NCI-H146 (cell line): ENCODE measurements around the gene NAA16.
"Not testable (repeated sequence)": the region's sequence is repeated elsewhere in the genome, so short reads cannot be mapped to it uniquely, and the experiment has no call there.

ENCODE experiments used
- DNase-seq: peaks from one replicate; lab custom pipeline; 2025; lab: John Stamatoyannopoulos, UW

The NAA16 gene

GRCh38 chr13:41310963-41311405 lies at the start of gene NAA16:
Gene NAA16, plus strand, starts transcription at chr13:41311267. Its CDS starts 262 bp downstream, at chr13:41311529.
- DNase-seq = peak; percentile 91

DNA sequence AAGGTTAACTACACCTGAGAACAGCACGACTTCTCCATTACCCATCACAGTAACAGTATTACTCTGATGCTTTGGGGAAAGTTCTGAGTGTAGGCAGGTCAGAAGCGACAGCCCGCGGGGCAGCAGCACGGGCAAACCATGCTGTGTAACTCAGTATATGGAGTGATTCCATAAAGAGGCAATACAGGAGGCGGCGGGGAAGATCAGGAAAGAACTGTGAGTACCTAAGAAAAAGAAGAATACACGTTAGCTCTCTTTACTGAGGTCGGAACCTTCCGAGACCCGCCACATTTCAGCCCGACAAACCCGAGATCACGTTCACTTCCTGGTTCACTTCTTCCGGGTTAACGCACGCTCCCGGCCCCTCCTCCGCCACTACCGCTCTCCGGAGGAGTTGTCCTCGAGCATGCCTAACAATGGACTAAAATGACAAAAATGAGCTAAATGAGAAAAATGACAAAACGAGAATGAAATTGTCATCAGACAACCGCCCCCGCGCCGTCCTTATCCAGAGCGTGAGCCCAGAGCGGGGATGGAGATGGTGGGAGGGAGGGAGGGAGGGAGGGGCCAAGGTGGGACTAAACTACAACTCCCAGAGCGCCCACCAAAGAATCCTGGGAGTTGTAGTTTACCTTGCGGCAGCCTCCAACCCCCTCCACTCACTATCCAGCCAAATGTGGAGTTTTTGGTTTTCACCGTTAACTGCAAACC lies 47.7 kb upstream of the NAA16 start, which contains the start of gene MTRF1:
MTRF1 (minus strand) TSS at position 316 of the 711 bp plus-strand sequence. CDS start 2,669 bp downstream, outside the sequence.
- DNase-seq = peak; percentile 77

DNA sequence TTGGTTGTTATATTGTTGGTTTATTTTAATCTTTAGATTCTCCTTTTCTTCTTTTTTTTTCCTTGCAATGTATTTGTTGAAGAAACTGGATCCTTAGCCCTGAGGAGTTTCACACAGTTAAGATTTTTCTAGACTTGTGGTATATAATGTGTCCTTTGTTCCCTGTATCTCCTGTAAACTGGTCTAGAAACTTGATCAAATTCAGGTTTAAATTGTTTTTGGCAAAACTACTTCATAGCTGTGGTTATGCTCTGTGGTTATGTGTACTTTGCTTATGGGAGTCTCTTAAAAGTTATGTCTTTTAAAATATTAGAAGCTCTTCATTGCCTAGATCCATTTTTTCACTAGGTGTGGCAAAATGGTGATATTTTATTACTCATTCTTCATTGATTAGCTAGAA lies 44.0 kb upstream of the NAA16 start:
- no peak for DNase-seq

- DNase-seq = no peak
These were observed 42.3 kb upstream of the NAA16 start for GRCh38 chr13:41268764-41269163.

DNA sequence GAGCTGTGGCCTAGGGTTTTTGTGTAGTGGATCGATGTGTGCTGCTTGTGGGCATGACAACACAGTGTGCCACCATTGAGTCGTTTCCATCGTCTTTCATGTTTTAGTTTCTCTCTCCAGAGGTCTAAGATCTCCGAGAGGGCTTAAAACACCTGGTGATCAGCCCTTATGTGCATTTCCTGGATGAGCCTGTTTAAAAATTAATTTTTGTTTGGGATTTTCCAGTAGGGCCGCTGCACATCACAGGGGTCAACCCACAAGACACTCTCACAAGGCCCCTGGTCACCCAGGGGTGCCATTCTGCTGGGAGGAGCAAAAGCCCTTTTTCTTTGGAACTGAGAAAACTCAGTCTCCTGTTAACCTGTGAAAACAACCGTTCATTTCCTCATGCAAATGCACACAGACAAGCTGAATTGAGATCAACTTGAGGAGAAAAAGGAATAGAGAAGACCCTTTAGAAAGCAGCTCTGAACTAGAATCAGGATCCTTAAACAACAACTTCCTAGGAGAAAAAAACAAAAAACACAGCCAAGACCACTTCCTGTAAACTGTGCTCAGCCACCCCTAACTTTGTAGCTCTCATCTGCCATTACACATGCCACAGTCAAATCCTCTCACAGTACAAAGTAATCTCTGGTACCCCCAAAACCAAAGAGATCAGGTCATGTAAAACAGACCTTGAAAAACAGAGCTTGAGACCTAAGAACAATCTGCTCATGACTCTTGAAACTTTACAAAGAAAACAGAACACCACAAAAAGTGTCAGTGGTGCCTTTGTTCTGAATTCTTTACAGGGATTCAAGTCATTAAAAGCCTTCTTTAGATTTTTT lies 39.4 kb upstream of the NAA16 start:
- no peak for DNase-seq

DNA sequence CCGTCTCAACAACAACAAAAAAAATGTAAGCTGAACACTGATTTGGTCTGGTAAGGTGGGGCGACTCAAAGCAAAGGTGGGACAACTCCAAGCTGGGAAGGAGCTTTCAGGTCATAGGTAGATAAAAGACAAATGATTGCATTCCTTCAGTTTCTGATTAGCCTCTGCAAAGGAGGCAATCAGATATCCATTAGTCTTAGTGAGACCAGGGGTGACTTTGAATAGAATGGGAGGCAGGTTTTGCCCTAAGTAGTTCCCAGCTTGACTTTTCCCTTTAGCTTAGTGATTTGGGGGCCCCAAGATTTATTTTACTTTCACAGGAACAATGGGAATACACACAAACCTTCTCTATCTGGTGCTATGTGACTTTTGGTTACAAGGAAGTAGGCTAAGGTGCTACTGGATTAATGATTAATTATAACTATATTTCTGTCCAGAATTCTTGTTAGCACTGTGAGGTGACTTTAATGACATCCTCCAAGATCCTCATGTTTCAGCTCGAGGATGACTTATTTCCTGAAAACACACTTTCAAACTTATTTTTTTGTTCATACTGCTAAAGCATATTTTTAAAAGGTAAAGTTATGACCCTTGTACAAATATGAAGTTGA lies 37.1 kb upstream of the NAA16 start:
- no peak for DNase-seq

DNA sequence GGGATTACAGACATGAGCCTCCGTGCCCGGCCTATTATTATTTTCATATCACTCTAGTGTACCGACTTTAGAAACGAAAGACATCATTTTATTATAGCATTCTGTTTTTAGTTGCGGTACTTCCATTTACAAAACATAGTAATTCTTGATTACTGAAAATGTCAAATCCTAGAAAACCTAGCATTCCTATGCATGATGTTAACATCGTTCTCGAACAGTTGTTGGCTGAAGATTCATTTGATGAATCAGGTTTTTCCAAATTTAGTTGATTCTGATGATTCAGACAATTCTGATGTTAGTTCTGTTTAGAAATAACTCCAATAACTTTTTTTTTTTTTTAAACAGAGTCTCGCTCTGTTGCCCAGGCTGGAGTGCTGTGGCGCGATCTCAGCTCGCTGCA lies 36.2 kb upstream of the NAA16 start:
- no peak for DNase-seq

GRCh38 chr13:41276824-41277223 lies 34.2 kb upstream of the NAA16 start:
- DNase-seq = no peak

DNA sequence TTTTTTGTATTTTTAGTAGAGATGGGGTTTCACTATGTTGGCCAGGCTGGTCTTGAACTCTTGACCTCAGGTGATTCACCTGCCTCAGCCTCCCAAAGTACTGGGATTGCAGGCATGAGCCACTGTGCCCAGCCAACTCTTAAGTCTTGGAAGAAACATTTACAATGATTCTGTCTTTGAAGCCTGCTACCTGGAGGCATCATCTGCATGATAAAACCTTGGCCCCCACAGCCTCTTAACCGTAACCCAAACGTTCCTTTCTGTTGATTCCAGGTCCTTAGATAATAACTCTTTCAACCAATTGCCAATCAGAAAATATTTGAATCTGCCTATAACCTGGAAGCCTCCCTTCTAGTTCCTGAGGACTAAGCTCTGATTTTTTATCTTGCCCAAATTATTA lies 31.9 kb upstream of the NAA16 start:
- DNase-seq = not testable (repeated sequence)

DNA sequence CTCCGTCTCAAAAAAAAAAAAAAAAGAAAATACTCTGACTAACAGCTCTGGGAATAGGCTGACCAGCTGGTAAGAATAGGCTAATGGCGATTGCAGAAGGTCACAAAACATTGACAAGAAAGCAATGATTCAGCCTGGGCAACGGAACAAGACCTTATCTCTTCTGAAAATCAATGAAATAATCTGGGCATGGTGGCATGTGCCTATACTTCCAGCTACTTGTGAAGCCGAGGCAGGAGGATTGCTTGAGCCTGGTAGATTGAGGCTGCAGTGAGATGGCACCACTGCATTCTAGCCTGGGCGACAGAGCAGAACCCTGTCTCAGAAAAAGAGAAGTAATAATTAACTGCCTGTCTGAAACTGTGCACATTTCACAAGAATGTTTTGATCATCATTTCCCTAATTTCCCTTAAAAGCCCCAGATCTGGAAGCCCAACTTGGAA lies 28.9 kb upstream of the NAA16 start:
- DNase-seq = no peak

DNA sequence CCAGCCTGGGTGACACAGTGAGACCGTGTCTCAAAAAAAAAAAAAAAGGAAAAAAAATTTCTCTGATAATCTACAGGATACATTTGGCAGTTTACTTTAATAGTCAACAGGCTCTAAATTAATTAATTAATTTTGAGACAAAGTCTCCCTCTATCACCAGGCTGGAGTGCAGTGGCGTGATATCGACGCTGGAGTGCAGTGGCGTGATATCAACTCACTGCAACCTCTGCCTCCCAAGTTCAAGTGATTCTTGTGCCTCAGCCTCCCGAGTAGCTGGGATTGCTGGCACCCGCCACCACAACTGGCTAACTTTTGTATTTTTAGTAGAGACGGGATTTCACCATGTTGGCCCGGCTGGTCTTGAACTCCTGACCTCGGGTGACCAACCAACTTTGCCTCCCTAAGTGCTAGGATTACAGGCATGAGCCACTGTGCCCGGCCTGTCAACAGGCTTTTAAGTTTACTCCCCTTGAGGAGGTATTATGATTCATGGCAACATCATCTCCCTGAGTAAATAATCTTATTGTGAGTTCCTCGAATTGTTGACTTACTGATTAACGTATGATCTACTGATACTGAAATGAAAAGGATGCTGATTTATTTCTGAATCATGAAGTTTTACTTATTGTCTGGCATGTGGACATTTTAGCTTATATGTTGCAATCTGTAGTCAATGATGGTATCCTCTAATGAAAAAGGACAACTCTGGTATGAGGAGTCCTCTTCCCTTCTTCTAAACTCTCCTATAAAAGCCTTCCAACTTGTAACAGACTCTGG lies 26.4 kb upstream of the NAA16 start:
- no peak for DNase-seq

- no peak for DNase-seq
These were observed 24.7 kb upstream of the NAA16 start for GRCh38 chr13:41286370-41286769.

DNA sequence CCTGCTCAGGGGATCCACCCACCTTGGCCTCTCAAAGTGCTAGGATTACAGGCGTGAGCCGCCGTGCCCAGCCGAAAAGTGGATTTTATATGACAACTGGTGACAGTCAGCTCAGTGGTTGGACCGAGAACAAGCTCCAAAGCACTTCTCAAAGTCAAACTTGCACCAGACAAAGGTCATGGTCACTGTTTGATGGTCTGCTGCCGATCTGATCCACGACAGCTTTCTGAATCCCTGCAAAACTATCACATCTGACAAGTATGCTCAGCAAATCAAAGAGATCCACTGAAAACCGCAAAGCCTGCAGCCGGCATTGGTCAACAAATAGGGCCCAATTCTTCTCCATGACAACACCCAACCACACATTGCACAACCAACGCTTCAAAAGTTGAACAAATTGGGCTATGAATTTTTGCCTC lies 21.6 kb upstream of the NAA16 start:
- no peak for DNase-seq

DNA sequence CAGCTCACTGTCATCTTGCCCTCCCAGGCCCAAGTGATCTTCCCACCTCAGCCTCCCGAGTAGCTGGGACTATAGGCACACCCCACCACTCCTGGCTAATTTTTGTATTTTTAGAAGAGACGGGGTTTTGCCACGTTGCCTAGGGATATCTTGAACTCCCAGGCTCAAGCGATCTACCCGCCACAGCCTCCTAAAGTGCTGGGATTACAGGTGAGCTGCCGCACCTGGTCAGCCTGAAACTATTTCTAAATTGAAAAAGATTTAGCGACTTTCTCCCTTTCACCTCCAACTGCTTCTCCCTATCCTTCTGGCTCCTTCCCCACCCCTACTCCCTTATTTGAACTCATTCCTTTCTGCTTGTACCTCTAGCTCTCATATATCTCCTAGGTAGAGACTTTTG lies 19.8 kb upstream of the NAA16 start:
- no peak for DNase-seq

GRCh38 chr13:41293272-41293671 lies 17.8 kb upstream of the NAA16 start:
- no peak for DNase-seq

- no peak for DNase-seq
These were observed 16.2 kb upstream of the NAA16 start for GRCh38 chr13:41294914-41295313.

DNA sequence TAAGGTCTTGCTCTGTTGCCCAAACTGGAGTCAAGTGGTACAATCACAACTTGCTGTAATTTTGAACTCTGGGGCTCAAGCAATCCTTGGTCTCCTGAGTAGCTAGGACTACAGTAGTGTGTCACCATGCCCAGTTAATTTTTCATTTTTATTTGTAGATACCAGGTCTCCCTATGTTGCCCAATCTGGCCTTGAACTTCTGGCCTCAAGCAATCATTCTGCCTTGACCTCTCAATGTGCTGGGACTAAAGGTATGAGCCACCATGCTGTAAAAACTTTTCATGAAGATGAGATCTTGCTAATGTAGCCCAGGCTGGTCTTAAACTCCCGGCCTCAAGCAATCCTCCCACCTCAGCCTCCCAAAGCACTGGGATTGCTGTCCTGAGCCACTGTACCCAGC lies 15.1 kb upstream of the NAA16 start:
- no peak for DNase-seq

- no peak for DNase-seq
These were observed 14.0 kb upstream of the NAA16 start for GRCh38 chr13:41296879-41297646.

- no peak for DNase-seq
These were observed 11.6 kb upstream of the NAA16 start for GRCh38 chr13:41299316-41300094.

- no peak for DNase-seq
These were observed 8.3 kb upstream of the NAA16 start for GRCh38 chr13:41302743-41303142.
